Osteoblast (primary cell): ENCODE measurements around the gene PGBD2. TPM values are rescaled to one million over a fixed set of nuclear protein-coding genes. Genes with fewer than 3 reads are reported as not detected.

Experiments used
- DNase-seq: peaks from one replicate; pipeline ENCODE4 v3.0.0; 2011; ENCODE audit warnings: low spot score, mixed read lengths; ENCODE audit not compliant: insufficient read length; ENCODE audit errors: missing footprints
- H2AFZ ChIP-seq: 2 replicates; pipeline ENCODE4 v1.6.0; 2011; ENCODE audit warnings: mild to moderate bottlenecking, low read length
- H3K27ac ChIP-seq: 2 replicates; pipeline ENCODE4 v1.5.1; 2011; ENCODE audit warnings: mild to moderate bottlenecking, low read depth, low read length, moderate library complexity
- H3K27me3 ChIP-seq: 2 replicates; pipeline ENCODE4 v1.6.0; 2012; ENCODE audit warnings: mild to moderate bottlenecking, control low read depth, inconsistent platforms, low read length, moderate library complexity; ENCODE audit not compliant: insufficient read depth
- H3K36me3 ChIP-seq: 2 replicates; pipeline ENCODE4 v1.5.1; 2011; ENCODE audit warnings: mild to moderate bottlenecking, low read length, control low read depth, moderate library complexity; ENCODE audit not compliant: insufficient read depth
- H3K4me1 ChIP-seq: 2 replicates; pipeline ENCODE4 v1.5.1; 2011; ENCODE audit warnings: mild to moderate bottlenecking, low read length, control low read depth, moderate library complexity; ENCODE audit not compliant: insufficient read depth
- H3K4me2 ChIP-seq: 2 replicates; pipeline ENCODE4 v1.6.0; 2011; ENCODE audit warnings: mild to moderate bottlenecking, low read length; ENCODE audit not compliant: insufficient read depth
- H3K4me3 ChIP-seq: fragments of 200-600 bp; sonication (generic); 3 replicates; pipeline ENCODE4 v1.5.1; 2012; ENCODE audit warnings: mild to moderate bottlenecking, low read length, inconsistent platforms; ENCODE audit not compliant: insufficient read depth
- H3K79me2 ChIP-seq: 2 replicates; pipeline ENCODE4 v1.6.0; 2012; ENCODE audit warnings: mild to moderate bottlenecking, low read length, control low read depth, inconsistent platforms; ENCODE audit not compliant: insufficient read depth
- H3K9me3 ChIP-seq: 2 replicates; pipeline ENCODE4 v1.5.1; 2011; ENCODE audit warnings: low read depth, low read length, control low read depth
- H4K20me1 ChIP-seq: 2 replicates; pipeline ENCODE4 v1.6.0; 2012; ENCODE audit warnings: mild to moderate bottlenecking, low read length, control low read depth; ENCODE audit not compliant: insufficient read depth
- CTCF ChIP-seq: IDR thresholded peaks from 2 replicates; pipeline ENCODE4 v1.5.1; 2011; ENCODE audit warnings: mild to moderate bottlenecking, low read depth, low read length, moderate library complexity; ENCODE audit errors: extremely low read depth
- total RNA-seq: library from RNA; depleted of rRNA; stranded (reverse); fragments of >200 nt; gene quantifications from 2 replicates; pipeline ENCODE4 v1.2.3, GENCODE V29; 2012

The PGBD2 gene
- total RNA-seq, 1 donor, result 4.3 TPM

DNA sequence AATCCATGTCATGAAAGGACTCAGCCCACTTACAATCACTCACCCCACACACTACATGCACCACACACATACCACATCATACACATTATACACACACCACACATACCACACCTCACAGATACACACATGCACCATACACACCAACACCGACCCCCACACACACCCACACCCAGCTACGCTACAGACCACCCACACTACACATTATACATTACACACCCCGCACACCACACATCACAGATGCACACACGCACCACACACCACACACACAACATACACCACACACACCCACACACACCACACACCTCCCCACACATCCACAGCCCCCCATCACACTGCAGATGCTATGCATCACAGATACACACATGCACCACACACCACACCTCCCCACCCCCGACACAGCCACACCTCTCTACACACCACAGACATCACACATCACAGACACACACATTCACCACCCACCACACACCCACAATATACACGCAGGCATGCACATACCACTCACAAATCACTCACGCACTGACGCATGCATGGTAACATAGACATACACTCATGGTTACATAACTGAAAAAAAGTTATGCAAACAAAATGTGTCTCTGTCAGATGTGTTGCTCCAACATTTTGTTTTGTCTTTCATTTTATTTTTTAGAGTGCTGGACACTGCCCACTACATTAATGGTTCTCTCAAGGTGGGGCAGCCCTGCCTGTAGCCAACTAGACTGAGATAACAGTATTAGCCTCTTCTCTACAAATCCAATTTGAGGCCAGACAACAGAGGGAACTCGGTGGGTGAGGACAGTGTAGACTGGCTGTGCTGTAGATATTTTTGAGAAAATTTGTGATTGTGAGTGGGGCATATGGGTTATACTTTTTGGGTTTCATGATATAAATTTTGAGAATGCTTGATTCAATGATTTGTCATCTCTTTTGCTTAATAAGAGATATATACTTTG is 15.2 kb upstream of the PGBD2 start:
- Histone ChIP-seq H3K4me1 (no peaks in the 10 kb centered on the region), H4K20me1 (no peaks in the 10 kb centered on the region), H3K79me2 (no peaks in the 10 kb centered on the region), H3K4me3 (no peak overlapping the region), H3K9me3 (no peaks in the 10 kb centered on the region), H3K27me3 (no peaks in the 10 kb centered on the region), H3K4me2 (no peak overlapping the region), H2AFZ (no peak overlapping the region), H3K36me3 (no peaks in the 10 kb centered on the region), H3K27ac (no peak overlapping the region)
- no peak for TF ChIP-seq CTCF
- no peak for DNase-seq

GRCh38 chr1:248891758-248892157 is 14.3 kb upstream of the PGBD2 start:
- Histone ChIP-seq H3K9me3 (no peaks in the 10 kb centered on the region), H3K36me3 (no peaks in the 10 kb centered on the region), H4K20me1 (no peaks in the 10 kb centered on the region), H3K4me3 (no peak overlapping the region), H3K27ac (no peak overlapping the region), H3K27me3 (peaks cover 3% of the 10 kb centered on the region), H3K4me1 (no peaks in the 10 kb centered on the region), H3K79me2 (no peaks in the 10 kb centered on the region), H2AFZ (no peak overlapping the region), H3K4me2 (no peak overlapping the region)
- no peak for DNase-seq
- TF ChIP-seq CTCF, result no peak

- Histone ChIP-seq H3K4me3 (no peak overlapping the region), H4K20me1 (no peaks in the 10 kb centered on the region), H2AFZ (no peak overlapping the region), H3K27ac (no peak overlapping the region), H3K4me2 (no peak overlapping the region), H3K79me2 (no peaks in the 10 kb centered on the region), H3K9me3 (no peaks in the 10 kb centered on the region), H3K27me3 (peaks cover 3% of the 10 kb centered on the region), H3K4me1 (no peaks in the 10 kb centered on the region), H3K36me3 (no peaks in the 10 kb centered on the region)
- no peak for TF ChIP-seq CTCF
- no peak for DNase-seq
These were observed 13.4 kb upstream of the PGBD2 start for GRCh38 chr1:248892590-248892989.

GRCh38 chr1:248894837-248895236 is 11.2 kb upstream of the PGBD2 start:
- Histone ChIP-seq H3K36me3 (no peaks in the 10 kb centered on the region), H4K20me1 (no peaks in the 10 kb centered on the region), H3K79me2 (no peaks in the 10 kb centered on the region), H2AFZ (no peak overlapping the region), H3K4me1 (no peaks in the 10 kb centered on the region), H3K4me2 (no peak overlapping the region), H3K9me3 (no peaks in the 10 kb centered on the region), H3K27me3 (peaks cover 6% of the 10 kb centered on the region), H3K4me3 (no peak overlapping the region), H3K27ac (no peak overlapping the region)
- TF ChIP-seq CTCF, result no peak
- no peak for DNase-seq
